ENCODE data around the gene MRTO4. TPM values are rescaled to one million over a fixed set of nuclear protein-coding genes. Genes with fewer than 3 reads are reported as not detected.

The MRTO4 gene
- total and polyA plus RNA-seq, 10 of the 15 experiments (the other 5 are each of a cell fraction or from before 2014, with no cell fraction given) = 43.5 to 99.5 (median 69.7) TPM

DNA sequence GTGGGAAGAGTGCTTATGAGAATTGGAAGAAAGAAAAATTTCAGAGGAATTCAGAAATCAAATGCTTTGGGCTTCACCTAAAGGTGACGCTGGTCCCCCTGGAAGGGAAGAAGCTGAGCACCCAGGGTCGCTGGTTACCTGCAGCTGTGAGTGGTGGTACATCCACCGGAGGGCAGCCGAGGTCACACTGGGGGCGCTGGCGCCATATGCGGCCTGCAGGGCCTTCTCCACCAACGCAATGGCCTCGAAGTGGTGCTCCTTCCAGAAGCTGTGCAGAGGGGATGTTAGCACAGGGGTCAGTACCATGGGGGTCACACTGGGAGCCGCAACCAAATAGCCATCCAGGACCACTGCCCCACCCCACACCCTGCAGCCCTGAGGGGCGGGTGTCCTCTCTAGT is 54.3 kb downstream of the MRTO4 start:
- peaks cover 0 to 8% of the 10 kb centered on the region in 2 experiments; a peak in 2 of 4 replicates for H3K36me3 ChIP-seq (ENCODE audit: control insufficient read depth in 2 of 2, insufficient read depth in 2 of 2, low read length in 1 of 2)
- H3K27ac ChIP-seq (ENCODE audit: control insufficient read depth, insufficient read depth) = no peak overlapping the region
- ATAC-seq (no peak), DNase-seq (ENCODE audit: low read depth, low spot score) (no peak), FAIRE-seq (no peak)
- BruUV-seq (replicated peaks) = no TSS peak
- ChIA-PET POLR2A (no interaction called here), SMC1A (ENCODE audit: uncharacterized antibody, unreplicated experiment) (no interaction called here), RAD21 (ENCODE audit: unreplicated experiment) (no interaction called here), CTCF (no interaction called here)
- no peaks in the 10 kb centered on the region for H3K27me3 ChIP-seq (replicated peaks in 1 of 2; ENCODE audit: control insufficient read depth in 2 of 2, insufficient read depth in 2 of 2, low read length in 1 of 2)
- no peak overlapping the region for H3K9ac ChIP-seq (ENCODE audit: control insufficient read depth, insufficient read depth, low read length)
- peaks cover 3% of the 10 kb centered on the region for H3K4me1 ChIP-seq (ENCODE audit: control insufficient read depth, insufficient read depth, low read length)
- no peaks in the 10 kb centered on the region for H3K9me3 ChIP-seq (replicated peaks; ENCODE audit: control insufficient read depth, insufficient read depth, low read length)
- intact Hi-C loops (cut with micrococcal nuclease; ENCODE audit: unreplicated experiment) = no loop called here
- no peak overlapping the region for H3K4me3 ChIP-seq
- TF ChIP-seq IKZF2 (IDR thresholded peaks at IDR 0.05) = no peak
- no peak for TF ChIP-seq MYB (IDR thresholded peaks at IDR 0.05; ENCODE audit: borderline replicate concordance, low read depth, low read length)
- TF ChIP-seq TAF1 (IDR thresholded peaks at IDR 0.05; ENCODE audit: borderline replicate concordance, low read depth, low read length) = no peak
- TF ChIP-seq NFIC (IDR thresholded peaks at IDR 0.05; ENCODE audit: low read depth, low read length) = no peak
- TF ChIP-seq SUPT20H (IDR thresholded peaks at IDR 0.05; ENCODE audit: borderline replicate concordance, control insufficient read depth, low read depth, low read length) = no peak
- no peak for TF ChIP-seq TCF7 (IDR thresholded peaks at IDR 0.05; ENCODE audit: borderline replicate concordance)
- TF ChIP-seq, protein P1, sequence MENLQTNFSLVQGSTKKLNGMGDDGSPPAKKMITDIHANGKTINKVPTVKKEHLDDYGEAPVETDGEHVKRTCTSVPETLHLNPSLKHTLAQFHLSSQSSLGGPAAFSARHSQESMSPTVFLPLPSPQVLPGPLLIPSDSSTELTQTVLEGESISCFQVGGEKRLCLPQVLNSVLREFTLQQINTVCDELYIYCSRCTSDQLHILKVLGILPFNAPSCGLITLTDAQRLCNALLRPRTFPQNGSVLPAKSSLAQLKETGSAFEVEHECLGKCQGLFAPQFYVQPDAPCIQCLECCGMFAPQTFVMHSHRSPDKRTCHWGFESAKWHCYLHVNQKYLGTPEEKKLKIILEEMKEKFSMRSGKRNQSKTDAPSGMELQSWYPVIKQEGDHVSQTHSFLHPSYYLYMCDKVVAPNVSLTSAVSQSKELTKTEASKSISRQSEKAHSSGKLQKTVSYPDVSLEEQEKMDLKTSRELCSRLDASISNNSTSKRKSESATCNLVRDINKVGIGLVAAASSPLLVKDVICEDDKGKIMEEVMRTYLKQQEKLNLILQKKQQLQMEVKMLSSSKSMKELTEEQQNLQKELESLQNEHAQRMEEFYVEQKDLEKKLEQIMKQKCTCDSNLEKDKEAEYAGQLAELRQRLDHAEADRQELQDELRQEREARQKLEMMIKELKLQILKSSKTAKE (IDR thresholded peaks at IDR 0.05; ENCODE audit: low read depth, poor library complexity, severe bottlenecking) = no peak
- TF ChIP-seq MYC (IDR thresholded peaks at IDR 0.05; ENCODE audit: insufficient read depth, insufficient read length, insufficient replicate concordance, low read length, severe bottlenecking) = no peak
- no peak for TF ChIP-seq SMAD5 (IDR thresholded peaks at IDR 0.05; ENCODE audit: low read depth)
- TF ChIP-seq, protein P2, sequence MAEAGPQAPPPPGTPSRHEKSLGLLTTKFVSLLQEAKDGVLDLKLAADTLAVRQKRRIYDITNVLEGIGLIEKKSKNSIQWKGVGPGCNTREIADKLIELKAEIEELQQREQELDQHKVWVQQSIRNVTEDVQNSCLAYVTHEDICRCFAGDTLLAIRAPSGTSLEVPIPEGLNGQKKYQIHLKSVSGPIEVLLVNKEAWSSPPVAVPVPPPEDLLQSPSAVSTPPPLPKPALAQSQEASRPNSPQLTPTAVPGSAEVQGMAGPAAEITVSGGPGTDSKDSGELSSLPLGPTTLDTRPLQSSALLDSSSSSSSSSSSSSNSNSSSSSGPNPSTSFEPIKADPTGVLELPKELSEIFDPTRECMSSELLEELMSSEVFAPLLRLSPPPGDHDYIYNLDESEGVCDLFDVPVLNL (IDR thresholded peaks at IDR 0.05; ENCODE audit: low read depth, low read length) = no peak
- TF ChIP-seq MXI1 (IDR thresholded peaks at IDR 0.05; ENCODE audit: low read depth, low read length) = no peak
- TF ChIP-seq IRF4 (IDR thresholded peaks at IDR 0.05; ENCODE audit: low read depth, low read length) = no peak
- no peak for TF ChIP-seq BRCA1 (IDR thresholded peaks at IDR 0.05; ENCODE audit: low read depth, low read length)
- TF ChIP-seq MTA3 (IDR thresholded peaks at IDR 0.05; ENCODE audit: borderline replicate concordance, low read length) = no peak
- no peak for TF ChIP-seq ASH2L (IDR thresholded peaks at IDR 0.05; ENCODE audit: borderline replicate concordance, low read depth)
- no peak for TF ChIP-seq TARDBP (IDR thresholded peaks at IDR 0.05; ENCODE audit: borderline replicate concordance)
- TF ChIP-seq RELA (IDR thresholded peaks at IDR 0.05; ENCODE audit: borderline replicate concordance, partially characterized antibody) = no peak
- TF ChIP-seq ZNF274 (IDR thresholded peaks at IDR 0.05; ENCODE audit: insufficient read depth, insufficient read length) = no peak
- TF ChIP-seq, protein P3, sequence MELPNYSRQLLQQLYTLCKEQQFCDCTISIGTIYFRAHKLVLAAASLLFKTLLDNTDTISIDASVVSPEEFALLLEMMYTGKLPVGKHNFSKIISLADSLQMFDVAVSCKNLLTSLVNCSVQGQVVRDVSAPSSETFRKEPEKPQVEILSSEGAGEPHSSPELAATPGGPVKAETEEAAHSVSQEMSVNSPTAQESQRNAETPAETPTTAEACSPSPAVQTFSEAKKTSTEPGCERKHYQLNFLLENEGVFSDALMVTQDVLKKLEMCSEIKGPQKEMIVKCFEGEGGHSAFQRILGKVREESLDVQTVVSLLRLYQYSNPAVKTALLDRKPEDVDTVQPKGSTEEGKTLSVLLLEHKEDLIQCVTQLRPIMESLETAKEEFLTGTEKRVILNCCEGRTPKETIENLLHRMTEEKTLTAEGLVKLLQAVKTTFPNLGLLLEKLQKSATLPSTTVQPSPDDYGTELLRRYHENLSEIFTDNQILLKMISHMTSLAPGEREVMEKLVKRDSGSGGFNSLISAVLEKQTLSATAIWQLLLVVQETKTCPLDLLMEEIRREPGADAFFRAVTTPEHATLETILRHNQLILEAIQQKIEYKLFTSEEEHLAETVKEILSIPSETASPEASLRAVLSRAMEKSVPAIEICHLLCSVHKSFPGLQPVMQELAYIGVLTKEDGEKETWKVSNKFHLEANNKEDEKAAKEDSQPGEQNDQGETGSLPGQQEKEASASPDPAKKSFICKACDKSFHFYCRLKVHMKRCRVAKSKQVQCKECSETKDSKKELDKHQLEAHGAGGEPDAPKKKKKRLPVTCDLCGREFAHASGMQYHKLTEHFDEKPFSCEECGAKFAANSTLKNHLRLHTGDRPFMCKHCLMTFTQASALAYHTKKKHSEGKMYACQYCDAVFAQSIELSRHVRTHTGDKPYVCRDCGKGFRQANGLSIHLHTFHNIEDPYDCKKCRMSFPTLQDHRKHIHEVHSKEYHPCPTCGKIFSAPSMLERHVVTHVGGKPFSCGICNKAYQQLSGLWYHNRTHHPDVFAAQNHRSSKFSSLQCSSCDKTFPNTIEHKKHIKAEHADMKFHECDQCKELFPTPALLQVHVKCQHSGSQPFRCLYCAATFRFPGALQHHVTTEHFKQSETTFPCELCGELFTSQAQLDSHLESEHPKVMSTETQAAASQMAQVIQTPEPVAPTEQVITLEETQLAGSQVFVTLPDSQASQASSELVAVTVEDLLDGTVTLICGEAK (IDR thresholded peaks at IDR 0.05; ENCODE audit: borderline replicate concordance) = no peak
- no peak for TF ChIP-seq RFX5 (IDR thresholded peaks at IDR 0.05; ENCODE audit: low read depth, low read length)
- WGBS (ENCODE audit: insufficient coverage, insufficient replicate concordance, low lambda C conversion rate, missing lambda C conversion rate) = 93% methylated on average over 11 of the region's 11 CpGs
- no peak overlapping the region for H3K4me2 ChIP-seq (ENCODE audit: control insufficient read depth, insufficient read depth)
- H2AFZ ChIP-seq (ENCODE audit: control insufficient read depth, low read depth, low read length) = no peak overlapping the region
- no peaks in the 10 kb centered on the region; the same call in 1 of the 2 replicates for H4K20me1 ChIP-seq (ENCODE audit: control insufficient read depth, insufficient read depth)
- in situ Hi-C loops (cut with MboI) = no loop called here
- H3K79me2 ChIP-seq (ENCODE audit: control insufficient read depth, insufficient read depth, low read length) = peaks cover under 1% of the 10 kb centered on the region

Data from GM12878 (cell line).